NCI-H2171 treated with DMSO at 0.1 percent for 48 hours (cell line): ENCODE results near the gene ZFP37.
A peak's percentile ranks its signal among the peaks of the same experiment; 100 is the strongest.
"Not testable (repeated sequence)": the region's sequence is repeated elsewhere in the genome, so short reads cannot be mapped to it uniquely, and the experiment has no call there.

Source experiments
- DNase-seq: peaks from one replicate; lab custom pipeline; 2025; lab: John Stamatoyannopoulos, UW

The ZFP37 gene

DNA sequence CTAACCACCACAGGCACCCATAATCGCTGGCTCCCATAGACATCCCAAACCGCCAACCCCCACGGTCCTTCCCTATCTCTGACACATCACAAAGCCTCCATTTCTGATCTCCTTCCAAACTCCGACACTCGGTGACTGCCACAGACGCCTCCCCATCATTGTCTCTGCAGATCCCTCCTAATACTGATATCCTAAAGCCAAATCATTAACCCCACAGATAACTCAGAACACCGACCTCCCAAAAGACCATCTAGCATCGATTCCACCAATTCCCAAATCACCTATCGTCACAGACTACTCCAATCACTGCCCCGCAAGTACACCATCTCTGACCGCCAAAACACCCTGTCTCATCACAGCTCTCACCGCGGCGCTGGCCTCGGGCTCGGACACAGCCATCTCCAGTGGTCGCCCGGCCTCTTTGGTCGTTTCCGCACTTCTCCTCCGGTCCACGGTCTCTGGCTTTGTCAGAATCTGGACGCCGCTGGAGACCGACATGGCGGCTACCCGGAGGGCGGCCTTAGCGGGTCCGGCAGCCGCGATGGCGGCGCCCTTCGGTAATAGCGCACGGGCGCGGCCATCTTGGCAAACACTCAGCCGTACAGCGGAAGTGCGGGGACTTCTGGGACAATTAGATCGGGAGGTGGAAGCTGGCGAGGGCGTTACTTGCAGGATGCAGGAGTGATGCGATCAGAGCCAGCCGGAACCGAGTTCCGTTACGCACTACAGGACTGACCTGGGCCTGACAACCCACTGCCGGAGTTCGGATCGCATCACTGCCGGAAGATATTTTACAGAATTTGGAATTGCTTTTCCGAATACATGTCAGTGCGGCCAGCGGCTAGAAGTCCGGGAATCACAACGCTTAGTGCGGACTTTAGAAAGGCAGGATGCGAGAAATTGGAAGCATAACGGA, at the start of gene ZFP37:
TSS of gene ZFP37 (minus strand) at position 534 of the 916 bp plus-strand sequence. CDS start at position 498, 36 bp downstream.
- DNase-seq = peak; percentile 97

DNA sequence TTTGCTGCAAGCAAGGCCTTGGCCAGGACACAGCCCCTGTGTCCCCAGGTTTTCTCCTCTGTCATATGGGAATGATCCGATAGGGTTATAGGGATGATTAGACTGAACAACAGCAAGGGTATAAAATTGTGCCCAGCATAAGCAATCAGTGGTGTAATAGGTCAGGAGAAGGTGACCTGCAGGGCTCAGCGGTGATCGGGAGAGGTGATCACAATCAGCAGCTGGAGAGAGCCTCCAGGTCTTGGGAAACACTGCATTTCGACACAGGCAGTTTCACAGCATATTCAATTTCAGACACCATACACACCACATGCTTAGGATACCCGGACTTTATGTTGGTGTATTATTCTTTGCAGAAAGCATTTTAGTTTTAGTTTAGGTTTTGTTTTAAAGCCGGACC, 48.8 kb upstream of the ZFP37 start:
- DNase-seq = not testable (repeated sequence)

DNA sequence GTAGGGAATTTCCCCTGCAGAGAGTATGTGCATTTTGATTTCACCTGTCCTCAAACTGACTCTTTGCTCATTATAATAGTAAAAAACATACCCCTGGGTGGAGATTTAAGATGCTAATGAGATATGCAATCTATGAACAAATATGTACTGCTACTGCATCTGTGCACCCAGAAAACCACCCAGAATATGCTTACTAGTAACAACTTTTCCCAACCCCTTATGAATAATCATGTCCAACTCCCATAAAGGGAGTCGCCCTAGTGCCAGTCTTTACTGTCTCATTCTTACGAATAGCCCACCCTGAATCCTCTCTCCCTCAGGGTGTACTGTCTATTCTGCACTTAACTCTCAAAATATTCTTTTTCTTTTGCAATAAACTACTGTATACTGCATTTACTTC, 39.0 kb upstream of the ZFP37 start:
- no peak for DNase-seq

DNA sequence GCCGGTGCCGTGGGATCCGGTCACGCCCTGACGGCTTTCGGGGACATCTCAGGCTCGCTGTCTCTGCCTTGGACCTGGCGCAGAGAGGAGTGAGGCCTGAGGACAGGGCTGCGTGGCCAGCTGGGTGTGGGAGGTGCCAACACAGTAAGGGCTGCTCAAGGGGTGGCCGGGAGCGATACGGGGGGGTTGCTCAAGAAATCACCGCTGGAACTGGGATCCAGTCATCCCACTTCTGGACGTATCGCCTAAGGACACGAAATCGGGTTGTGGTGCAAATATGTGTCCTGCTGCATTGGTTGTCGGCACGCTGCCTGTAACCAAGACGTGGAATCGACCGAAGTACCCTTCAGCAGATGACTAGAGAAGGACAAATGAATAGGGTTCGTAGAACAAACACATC, 33.4 kb upstream of the ZFP37 start:
- DNase-seq = not testable (repeated sequence)

DNA sequence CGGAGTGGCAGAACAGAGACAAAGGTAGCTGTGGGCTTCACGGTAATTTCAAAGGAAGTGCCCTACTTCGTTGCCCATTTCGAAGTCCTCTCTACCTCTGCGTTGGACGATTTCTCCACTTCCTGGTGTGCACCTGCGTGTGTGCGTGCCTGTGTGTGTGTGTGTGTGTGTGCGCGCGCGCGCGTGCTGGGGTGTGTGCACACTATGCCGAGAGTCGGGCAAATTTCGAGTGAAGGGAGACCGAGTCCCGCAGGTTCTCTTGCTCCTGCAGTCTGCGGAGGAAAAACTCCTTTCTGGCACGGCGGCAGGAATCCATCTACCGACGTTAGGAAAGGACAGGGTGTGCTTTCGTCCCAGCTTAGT, 32.6 kb upstream of the ZFP37 start:
- DNase-seq = not testable (repeated sequence)

DNA sequence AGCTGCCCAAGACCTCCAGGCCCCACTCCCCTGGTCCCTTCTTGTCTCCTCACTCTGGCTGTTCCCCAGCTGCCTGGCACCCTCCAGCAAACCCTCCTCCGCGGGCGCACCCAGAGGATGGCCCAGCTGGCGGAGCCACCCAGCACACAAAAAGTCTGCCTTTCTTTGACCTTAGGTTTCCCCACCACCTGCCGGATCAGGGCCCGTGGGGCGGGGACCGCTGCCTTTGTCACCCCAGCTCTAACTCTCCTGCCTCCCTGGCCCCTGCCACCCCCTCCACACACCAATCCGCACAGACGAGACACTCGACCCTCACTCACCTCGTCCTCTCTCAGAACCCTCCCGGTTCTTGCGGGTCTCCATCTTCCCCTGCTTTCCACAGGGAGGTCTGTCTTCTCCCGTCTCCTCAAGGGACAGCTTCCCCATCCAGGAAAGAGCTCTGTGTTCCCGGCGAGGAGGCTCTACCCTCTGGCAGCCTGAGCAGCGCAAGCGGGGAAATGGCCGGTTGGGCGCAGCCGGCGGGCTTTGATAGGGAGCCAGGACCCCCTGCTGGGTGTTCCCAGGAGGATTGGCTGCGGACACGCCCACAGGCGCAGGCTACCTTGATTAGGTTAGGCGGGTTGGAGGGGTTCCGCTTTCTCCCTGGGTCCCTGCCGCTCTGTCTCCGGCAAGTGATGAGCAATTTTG, 32.1 kb upstream of the ZFP37 start:
- not testable (repeated sequence) for DNase-seq

DNA sequence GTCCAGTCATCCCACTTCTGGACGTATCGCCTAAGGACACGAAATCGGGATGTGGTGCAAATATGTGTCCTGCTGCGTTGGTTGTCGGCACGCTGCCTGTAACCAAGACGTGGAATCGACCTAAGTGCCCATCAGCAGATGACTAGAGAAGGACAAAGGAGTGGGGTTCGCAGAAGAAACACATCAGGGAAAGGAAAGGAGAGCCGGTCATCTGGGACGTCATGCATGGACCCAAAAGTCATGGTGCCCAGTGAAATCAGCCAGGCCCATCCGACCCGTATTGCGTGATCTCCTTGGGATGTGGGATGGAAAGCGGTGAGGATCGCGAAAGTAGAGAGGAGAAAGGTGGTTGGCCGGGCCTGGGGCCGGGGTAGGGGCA, 6.4 kb upstream of the ZFP37 start:
- DNase-seq = not testable (repeated sequence)

DNA sequence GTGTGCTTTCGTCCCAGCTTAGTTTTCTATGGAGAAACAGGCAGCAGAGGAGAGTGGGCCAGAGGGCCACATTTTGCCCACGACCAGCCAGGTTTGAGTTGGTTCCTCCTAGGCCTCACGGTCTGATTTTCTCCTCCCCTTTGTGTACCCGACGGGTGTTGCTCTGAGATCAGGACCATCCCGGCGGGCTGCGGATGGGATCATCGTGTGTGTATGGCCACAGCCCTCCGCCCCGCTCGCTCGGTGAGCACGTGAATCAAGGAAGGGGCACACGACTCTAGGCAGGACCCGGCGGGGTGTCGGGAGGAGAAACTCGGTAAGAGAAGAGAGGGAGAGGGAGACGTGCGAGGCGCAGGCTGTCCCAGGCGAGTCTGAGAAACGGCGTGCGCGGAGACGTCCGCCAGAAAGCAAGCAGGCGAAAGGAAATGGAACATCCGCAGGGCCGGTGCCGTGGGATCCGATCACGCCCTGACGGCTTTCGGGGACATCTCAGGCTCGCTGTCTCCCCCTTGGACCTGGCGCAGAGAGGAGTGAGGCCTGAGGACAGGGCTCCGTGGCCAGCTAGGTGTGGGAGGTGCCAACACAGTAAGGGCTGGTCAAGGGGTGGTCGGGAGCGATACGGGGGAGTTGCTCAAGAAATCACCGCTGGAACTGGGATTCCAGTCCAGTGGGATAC, 5.9 kb upstream of the ZFP37 start:
- not testable (repeated sequence) for DNase-seq

DNA sequence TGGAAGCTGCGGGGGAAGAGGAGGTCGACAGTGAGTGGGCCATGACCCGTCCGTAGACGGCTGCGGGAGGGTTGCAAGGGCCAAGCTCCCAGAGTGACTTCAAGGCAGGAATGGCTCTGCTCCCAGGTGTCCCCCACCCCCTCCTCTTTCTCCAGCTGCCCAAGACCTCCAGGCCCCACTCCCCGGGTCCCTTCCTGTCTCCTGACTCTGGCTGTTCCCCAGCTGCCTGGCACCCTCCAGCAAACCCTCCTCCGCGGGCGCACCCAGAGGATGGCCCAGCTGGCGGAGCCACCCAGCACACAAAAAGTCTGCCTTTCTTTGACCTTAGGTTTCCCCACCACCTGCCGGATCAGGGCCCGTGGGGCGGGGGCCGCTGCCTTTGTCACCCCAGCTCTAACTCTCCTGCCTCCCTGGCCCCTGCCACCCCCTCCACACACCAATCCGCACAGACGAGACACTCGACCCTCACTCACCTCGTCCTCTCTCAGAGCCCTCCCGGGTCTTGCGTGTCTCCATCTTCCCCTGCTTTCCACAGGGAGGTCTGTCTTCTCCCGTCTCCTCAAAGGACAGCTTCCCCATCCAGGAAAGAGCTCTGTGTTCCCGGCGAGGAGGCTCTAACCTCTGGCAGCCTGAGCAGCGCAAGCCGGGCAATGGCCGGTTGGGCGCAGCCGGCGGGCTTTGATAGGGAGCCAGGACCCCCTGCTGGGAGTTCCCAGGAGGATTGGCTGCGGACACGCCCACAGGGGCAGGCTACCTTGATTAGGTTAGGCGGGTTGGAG, 4.7 kb upstream of the ZFP37 start:
- DNase-seq = not testable (repeated sequence)

DNA sequence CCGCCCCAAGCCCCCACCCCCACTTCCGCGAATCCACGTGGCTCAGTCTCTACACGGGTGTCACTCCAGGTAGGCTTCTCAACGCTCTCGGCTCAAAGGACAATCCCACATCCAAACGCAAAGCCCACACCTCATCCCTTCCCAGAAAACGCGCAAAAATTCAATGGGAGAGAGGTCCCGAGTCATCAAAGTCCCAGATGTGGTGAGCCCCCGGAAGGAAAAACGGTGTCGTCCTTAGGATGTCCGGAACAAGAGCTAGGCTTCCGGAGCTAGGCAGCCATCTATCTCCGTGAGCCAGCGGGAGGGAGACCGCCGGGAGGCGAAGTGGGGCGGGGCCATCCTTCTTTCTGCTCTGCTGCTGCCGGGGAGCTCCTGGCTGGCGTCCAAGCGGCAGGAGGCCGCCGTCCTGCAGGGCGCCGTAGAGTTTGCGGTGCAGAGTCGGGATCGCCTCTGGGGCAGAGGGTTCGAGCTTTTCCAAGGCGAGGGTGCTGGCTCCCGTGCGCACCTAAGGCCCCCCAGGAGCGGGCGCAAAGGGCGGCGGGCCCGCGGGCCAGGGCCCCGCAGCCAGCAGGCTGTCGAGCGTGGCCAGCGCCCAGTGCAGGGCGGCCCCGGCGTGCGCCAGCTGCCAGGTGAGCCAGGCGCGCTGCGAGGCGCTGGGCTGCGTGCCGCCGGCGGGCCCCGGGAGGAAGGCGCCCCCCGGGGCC, 3.2 kb upstream of the ZFP37 start:
- peak; percentile 48 for DNase-seq

DNA sequence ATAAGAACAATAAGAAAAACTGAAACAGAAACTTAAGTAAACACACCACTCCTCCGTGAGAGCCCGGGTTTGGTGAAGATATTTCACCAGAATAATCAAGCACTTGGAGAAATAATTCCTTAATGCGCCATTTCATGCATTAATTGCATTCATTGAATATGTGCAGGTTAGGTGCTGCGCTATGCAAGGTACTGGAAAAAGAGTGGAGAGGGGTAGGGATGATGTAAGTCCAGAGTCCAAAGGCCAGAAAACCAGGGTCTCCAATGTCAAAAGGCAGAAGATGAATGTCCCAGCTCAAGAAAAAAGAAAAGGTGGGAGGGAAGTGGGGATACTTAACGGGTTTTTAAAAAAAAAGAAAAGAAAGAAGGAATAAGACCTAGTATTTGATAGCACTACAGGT, 669 bp upstream of the ZFP37 start:
- no peak for DNase-seq

DNA sequence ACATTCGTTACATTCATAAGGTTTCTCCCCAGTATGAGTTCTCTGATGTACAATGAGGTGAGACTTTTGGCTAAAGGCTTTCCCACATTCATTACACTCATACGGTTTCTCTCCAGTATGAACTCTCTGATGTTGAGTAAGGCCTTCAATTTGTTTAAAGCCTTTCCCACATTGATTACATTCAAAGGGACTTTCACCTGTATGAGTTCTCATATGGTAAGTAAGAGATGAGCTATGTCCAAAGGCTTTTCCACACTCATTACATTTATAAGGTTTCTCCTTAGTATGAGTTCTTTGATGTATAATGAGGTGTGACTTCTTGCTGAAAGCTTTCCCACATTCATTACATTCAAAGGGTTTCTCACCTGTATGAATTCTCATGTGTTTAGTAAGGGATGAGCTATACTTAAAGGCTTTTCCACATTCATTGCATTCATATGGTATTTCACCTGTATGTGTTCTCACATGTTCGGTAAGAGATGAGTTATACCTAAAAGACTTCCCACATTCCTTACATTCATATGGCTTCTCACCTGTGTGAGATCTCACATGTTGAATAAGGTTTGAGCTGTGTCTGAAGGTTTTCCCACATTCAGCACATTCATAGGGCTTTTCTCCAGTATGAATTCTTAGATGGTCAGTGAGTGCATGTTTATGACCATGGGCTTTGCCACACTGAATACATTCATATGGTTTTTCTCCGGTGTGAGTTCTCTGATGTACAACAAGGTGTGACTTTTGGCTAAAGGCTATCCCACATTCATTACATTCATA, 13.5 kb downstream of the ZFP37 start:
- peak; percentile 6 for DNase-seq

DNA sequence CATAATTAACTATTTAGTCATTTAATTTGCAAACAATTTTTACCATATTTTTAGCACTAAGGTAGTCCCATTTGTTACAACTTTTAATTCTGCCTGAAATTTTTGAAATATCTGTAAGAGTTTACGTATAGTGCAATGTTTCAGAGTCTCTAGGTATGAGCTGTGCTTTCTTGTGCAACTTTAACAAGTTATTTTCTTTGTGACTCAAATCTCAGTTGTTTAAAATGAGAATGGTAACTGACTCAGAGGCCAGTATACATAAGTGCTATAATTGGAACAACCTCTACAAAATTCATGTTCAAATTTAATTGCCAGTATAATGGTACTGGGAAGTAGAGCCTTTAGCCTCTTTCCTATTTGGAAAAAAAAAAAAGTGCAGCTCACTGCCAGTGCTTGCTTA, 30.3 kb downstream of the ZFP37 start:
- no peak for DNase-seq

DNA sequence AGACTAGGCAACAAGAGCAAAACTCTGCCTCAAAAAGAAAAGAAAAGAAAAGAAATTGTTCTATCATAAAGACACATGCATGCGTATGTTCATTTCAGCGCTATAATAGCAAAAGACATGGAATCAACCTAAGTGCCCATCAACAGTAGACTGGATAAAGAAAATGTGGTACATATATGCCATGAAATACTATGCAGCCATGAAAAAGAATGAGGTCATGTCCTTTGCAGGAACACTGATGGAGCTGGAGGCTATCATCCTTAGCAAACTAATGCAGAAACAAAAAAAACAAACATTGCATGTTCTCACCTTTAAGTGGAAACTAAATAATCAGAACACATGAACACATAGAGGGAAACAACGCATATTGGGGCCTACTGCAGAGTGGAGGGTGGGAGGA, 38.3 kb downstream of the ZFP37 start:
- DNase-seq = no peak

DNA sequence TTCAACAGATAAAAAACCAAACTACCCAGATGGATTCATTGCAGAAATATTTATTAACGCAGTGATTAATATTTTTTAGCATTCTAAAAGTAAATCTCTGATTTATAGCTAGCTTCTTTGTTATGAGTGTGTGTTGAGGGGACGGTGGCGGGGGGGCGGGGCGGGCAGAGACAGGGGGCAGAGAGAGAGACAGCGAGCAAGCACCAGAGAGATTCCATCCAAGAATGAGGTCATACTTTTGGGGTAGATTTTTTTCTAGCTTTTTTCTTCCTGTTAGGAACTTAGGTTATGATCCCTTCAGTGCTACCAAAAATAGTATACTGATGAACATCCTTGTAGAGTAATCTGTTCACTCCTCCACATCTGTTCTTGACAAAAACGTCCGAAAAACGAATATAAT, 44.0 kb downstream of the ZFP37 start:
- no peak for DNase-seq

DNA sequence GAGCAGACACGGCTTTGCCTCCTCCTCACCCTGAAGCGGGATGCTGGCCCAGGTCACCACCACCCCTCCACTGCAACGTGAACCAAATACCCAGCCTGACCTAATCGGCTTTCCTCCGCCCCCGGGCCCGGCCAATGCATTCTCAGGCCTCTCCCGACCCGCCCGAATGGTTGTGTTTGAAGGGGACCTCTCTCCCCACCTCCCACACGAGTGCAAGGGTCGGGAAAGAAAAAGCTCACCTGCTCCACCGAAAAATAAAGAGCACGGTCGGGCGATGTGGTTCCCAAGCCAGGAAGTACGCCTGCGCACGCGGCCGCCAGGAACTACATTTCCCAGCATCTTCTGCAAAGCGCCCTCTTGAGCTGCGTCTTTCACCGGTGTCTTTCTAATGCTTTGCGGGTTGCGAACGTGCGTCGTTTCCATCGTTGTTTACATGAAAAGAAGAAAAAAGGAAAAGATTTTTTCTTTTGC, 44.6 kb downstream of the ZFP37 start, which contains the start of gene ZNF883:
TSS of gene ZNF883 (minus strand) at position 282 of the 471 bp plus-strand sequence.
- peak; percentile 89 for DNase-seq

DNA sequence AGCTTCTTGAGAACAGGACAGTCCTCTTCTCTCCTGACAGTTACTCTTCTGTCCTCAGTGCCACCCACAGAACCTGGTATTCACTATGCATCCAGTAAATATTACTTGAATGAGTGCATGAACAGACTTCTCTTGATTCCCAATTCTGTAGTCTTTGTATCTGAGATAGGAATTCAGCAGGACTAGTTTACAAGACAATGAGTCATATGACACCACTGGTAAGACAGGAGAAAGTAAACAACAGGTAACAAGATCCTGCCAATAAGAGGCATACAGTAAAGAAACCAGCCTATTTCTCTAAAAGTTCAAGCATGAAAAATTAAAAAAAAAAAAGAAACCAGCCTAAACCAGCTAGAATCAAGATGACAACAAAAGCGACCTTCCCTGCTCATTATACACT, 50.7 kb downstream of the ZFP37 start:
- peak; percentile 7 for DNase-seq

DNA sequence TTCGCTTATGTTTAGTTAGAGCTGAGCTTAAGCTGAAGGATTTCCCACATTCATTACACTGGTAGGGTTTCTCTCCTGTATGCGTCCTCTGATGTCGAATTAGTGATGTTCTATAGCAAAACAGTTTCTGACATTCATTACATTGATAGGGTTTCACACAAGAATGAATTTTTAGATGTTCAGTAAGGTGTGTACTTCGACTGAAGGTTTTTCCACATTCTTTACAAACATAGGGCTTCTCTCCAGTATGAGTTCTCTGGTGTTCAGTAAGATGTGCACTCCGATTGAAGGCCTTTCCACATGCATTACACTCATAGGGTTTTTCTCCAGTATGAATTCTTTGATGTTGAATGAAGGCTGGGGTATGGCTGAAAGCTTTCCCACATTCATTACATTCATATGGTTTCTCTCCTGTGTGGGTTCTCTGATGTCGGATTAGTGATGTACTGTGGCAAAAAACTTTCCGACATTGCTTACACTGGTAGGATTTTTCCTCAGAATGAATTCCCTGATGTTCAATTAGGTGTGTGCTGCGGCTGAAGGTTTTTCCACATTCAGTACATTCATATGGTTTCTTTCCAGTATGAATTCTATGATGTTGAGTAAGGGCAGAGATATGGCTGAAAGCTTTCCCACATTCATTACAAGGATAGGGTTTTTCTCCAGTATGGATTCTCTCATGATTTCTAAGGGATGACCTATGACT, 59.1 kb downstream of the ZFP37 start:
- no peak for DNase-seq
